Hepatocyte (in vitro differentiated cells): Measurements from ENCODE around the gene PDE4B. TPM values are rescaled to one million over a fixed set of nuclear protein-coding genes. Genes with fewer than 3 reads are reported as not detected.
"Not testable (repeated sequence)": the region's sequence is repeated elsewhere in the genome, so short reads cannot be mapped to it uniquely, and the experiment has no call there.

ENCODE experiments used
- DNase-seq: peaks from one replicate; pipeline ENCODE4 v3.0.0-alpha.2; 2016; ENCODE audit warnings: low spot score
- H2AFZ ChIP-seq: fragments of 200-600 bp; sonication (generic); 2 replicates; pipeline ENCODE4 v1.6.0; 2016; ENCODE audit warnings: antibody characterized with exemption, mild to moderate bottlenecking
- H3K27ac ChIP-seq: fragments of 200-600 bp; sonication (generic); 2 replicates; pipeline ENCODE4 v1.5.1; 2016; ENCODE audit warnings: mild to moderate bottlenecking
- H3K27me3 ChIP-seq: fragments of 200-600 bp; sonication (generic); 2 replicates; pipeline ENCODE4 v1.6.1; 2016
- H3K36me3 ChIP-seq: fragments of 200-600 bp; sonication (generic); replicated peaks from 2 replicates; pipeline ENCODE4 v1.5.1; 2016; ENCODE audit warnings: low read depth; ENCODE audit not compliant: insufficient read depth
- H3K4me1 ChIP-seq: fragments of 200-600 bp; sonication (generic); 2 replicates; pipeline ENCODE4 v1.5.1; 2016; ENCODE audit warnings: mild to moderate bottlenecking, moderate library complexity; ENCODE audit not compliant: insufficient read depth
- H3K4me2 ChIP-seq: fragments of 200-600 bp; sonication (generic); 2 replicates; pipeline ENCODE4 v1.6.0; 2016
- H3K4me3 ChIP-seq: fragments of 200-600 bp; sonication (generic); 2 replicates; pipeline ENCODE4 v1.5.1; 2016; ENCODE audit warnings: mild to moderate bottlenecking
- H3K79me2 ChIP-seq: fragments of 200-600 bp; sonication (generic); 2 replicates; pipeline ENCODE4 v1.6.0; 2017; ENCODE audit warnings: mild to moderate bottlenecking
- H3K9me2 ChIP-seq: fragments of 200-600 bp; sonication (generic); replicated peaks from 2 replicates; pipeline ENCODE4 v1.6.0; 2017; ENCODE audit warnings: mild to moderate bottlenecking; ENCODE audit not compliant: insufficient read depth
- H3K9me3 ChIP-seq: fragments of 200-600 bp; sonication (generic); 2 replicates; pipeline ENCODE4 v1.5.1; 2016; ENCODE audit warnings: low read depth, mild to moderate bottlenecking
- H4K20me1 ChIP-seq: fragments of 200-600 bp; sonication (generic); 2 replicates; pipeline ENCODE4 v1.6.0; 2016; ENCODE audit warnings: mild to moderate bottlenecking; ENCODE audit not compliant: insufficient read depth, poor library complexity, severe bottlenecking
- EZH2 ChIP-seq: fragments of 200-600 bp; sonication (generic); IDR thresholded peaks from 2 replicates; pipeline ENCODE4 v1.6.1; 2016; ENCODE audit warnings: antibody characterized with exemption, mild to moderate bottlenecking, borderline replicate concordance
- EZH2phosphoT487 ChIP-seq: fragments of 200-600 bp; sonication (generic); IDR thresholded peaks from one replicate; pipeline ENCODE4 v1.6.1; 2018; ENCODE audit warnings: antibody characterized with exemption, mild to moderate bottlenecking, low read depth, moderate library complexity; ENCODE audit not compliant: unreplicated experiment, severe bottlenecking
- WGBS: methylation state at CpG from one replicate; pipeline ENCODE4 v1.1.6; 2016; ENCODE audit warnings: low lambda C conversion rate; ENCODE audit errors: missing lambda C conversion rate; 5-methylcytosine and 5-hydroxymethylcytosine counted together
- polyA plus RNA-seq: library from polyadenylated mRNA; unstranded; fragments of >200 nt; fragmentation: Nextera tagmentation; extraction: Ambion mirVana; gene quantifications from 2 replicates; pipeline ENCODE4 v1.2.1, GENCODE V29; 2016
- total RNA-seq: library from RNA; depleted of rRNA; stranded (reverse); fragments of >200 nt; gene quantifications from 2 replicates; pipeline ENCODE4 v1.2.3, GENCODE V29; 2014
- TF ChIP-seq, protein P1 (sequence below): fragments of 200-600 bp; sonication (generic); IDR thresholded peaks from 2 replicates; pipeline ENCODE4 v1.5.1; 2016; ENCODE audit warnings: antibody characterized with exemption, mild to moderate bottlenecking; ENCODE audit not compliant: poor library complexity

The PDE4B gene
- total and polyA plus RNA-seq, 2 experiments from 2014 or later: 1.8 to 3.4 TPM

DNA sequence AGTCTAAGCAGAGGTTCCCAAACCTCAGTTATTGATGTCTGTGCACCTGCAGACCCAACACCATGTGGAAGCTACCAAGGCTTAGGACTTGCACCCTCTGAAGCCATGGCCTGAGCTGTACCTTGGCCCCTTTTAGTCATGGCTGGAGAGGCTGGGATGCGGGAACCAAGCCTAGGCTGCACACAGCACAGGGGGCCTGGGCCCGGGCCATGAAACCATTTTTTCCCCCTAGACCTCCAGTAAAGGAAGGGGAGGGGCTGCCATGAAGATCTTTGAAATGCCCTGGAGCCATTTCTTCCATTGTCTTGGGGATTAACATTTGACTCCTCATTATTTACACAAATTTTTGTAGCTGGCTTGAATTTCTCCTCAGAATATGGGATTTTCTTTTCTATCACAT lies 265.9 kb downstream of the PDE4B start:
- Histone ChIP-seq H3K27me3 (no peaks in the 10 kb centered on the region), H3K4me2 (no peak overlapping the region), H3K9me2 (no peaks in the 10 kb centered on the region), H3K27ac (no peak overlapping the region), H3K4me3 (no peak overlapping the region), H3K36me3 (no peaks in the 10 kb centered on the region), H2AFZ (no peak overlapping the region), H3K9me3 (no peaks in the 10 kb centered on the region), H4K20me1 (no peaks in the 10 kb centered on the region), H3K4me1 (no peaks in the 10 kb centered on the region), H3K79me2 (no peaks in the 10 kb centered on the region)
- TF ChIP-seq EZH2 (no peak), EZH2phosphoT487 (no peak)
- TF ChIP-seq, protein P1, sequence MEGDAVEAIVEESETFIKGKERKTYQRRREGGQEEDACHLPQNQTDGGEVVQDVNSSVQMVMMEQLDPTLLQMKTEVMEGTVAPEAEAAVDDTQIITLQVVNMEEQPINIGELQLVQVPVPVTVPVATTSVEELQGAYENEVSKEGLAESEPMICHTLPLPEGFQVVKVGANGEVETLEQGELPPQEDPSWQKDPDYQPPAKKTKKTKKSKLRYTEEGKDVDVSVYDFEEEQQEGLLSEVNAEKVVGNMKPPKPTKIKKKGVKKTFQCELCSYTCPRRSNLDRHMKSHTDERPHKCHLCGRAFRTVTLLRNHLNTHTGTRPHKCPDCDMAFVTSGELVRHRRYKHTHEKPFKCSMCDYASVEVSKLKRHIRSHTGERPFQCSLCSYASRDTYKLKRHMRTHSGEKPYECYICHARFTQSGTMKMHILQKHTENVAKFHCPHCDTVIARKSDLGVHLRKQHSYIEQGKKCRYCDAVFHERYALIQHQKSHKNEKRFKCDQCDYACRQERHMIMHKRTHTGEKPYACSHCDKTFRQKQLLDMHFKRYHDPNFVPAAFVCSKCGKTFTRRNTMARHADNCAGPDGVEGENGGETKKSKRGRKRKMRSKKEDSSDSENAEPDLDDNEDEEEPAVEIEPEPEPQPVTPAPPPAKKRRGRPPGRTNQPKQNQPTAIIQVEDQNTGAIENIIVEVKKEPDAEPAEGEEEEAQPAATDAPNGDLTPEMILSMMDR: no peak
- DNase-seq: no peak
- WGBS: 88% methylated on average over 2 of the region's 2 CpGs

DNA sequence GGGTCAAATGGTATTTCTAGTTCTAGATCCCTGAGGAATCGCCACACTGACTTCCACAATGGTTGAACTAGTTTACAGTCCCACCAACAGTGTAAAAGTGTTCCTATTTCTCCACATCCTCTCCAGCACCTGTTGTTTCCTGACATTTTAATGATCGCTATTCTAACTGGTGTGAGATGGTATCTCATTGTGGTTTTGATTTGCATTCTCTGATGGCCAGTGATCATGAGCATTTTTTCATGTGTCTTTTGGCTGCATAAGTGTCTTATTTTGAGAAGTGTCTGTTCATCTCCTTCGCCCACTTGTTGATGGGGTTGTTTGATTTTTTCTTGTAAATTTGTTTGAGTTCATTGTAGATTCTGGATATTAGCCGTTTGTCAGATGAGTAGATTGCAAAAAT lies 274.5 kb downstream of the PDE4B start:
- not testable (repeated sequence) for H3K4me3 ChIP-seq, H3K4me1 ChIP-seq, H3K4me2 ChIP-seq, H3K36me3 ChIP-seq, H2AFZ ChIP-seq, H3K9me3 ChIP-seq, H3K27me3 ChIP-seq, H4K20me1 ChIP-seq, DNase-seq, H3K27ac ChIP-seq, H3K79me2 ChIP-seq, H3K9me2 ChIP-seq
- WGBS: 83% methylated on average over 3 of the region's 4 CpGs

DNA sequence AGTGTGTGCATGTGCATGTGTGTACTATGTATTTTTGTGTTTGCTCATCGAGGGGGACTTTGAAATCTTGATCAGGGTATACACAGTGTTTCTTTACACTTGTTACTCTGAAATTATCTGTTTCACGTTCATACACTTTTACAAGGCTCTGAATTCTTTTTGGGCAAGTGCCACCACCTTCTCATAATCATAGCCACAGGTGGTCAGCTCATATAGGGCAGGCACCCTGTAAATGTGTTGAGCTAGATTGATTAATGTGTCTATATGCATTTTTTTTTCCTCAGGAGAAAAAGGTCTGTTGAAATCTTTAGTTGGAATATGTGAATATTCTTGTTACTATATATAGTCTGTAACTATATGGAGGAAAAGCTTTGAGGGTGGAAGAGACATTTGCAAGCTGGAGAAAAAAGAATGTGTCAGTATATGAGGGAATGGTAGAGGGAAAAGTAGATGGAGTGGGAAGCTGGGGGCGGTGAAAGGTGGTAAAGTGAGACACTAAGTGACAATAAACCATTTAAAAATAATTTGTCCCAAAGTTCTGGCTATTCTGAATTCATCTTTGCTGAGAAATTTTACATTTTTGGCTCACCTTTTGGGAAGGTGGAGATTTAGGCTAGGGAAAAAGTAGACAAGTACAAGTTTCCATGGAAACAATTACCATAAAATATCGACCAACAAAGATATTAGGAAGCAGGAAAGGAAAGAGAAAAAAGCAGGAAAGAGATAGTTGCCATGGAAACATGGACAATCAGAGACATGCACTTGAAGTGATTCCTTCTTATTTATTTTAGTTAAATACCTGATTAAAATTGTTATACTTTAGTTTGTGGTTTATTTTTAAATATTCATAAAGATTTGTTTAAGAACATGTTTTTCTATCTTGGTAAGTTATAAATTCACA lies 277.5 kb downstream of the PDE4B start:
- H3K4me3 ChIP-seq: no peak overlapping the region
- H3K9me3 ChIP-seq: no peaks in the 10 kb centered on the region
- H3K27me3 ChIP-seq: no peaks in the 10 kb centered on the region
- H4K20me1 ChIP-seq: no peaks in the 10 kb centered on the region
- no peaks in the 10 kb centered on the region for H3K9me2 ChIP-seq
- 62% methylated on average over 4 of the region's 4 CpGs for WGBS
- no peak overlapping the region for H2AFZ ChIP-seq
- no peak overlapping the region for H3K27ac ChIP-seq
- H3K36me3 ChIP-seq: no peaks in the 10 kb centered on the region
- no peak overlapping the region for H3K4me2 ChIP-seq
- no peaks in the 10 kb centered on the region for H3K4me1 ChIP-seq
- DNase-seq: no peak
- TF ChIP-seq, protein P1: no peak
- TF ChIP-seq EZH2 (no peak), EZH2phosphoT487 (no peak)
- H3K79me2 ChIP-seq: no peaks in the 10 kb centered on the region

DNA sequence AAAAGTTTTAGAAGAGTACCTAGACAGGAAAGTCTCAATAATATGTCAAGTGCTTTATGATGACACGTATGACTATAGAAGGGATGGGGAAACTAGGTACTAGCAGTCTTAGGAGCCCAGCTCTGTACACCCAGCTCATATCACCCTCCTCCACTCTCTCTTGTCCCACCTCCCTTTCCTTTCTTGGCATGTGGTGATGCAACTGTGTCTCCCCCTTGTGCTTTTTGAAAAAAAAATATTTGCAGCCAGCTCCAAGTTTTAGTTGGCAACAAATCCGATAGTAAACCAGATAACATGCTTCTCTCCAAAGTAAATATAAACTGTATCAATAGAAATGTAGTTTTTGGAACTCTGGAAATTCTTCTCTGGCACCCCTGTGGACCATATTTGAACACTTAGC lies 280.7 kb downstream of the PDE4B start:
- Histone ChIP-seq H3K79me2 (no peaks in the 10 kb centered on the region), H4K20me1 (no peaks in the 10 kb centered on the region), H3K9me3 (no peaks in the 10 kb centered on the region), H3K36me3 (no peaks in the 10 kb centered on the region), H3K27me3 (no peaks in the 10 kb centered on the region), H3K4me2 (no peak overlapping the region), H2AFZ (no peak overlapping the region), H3K27ac (no peak overlapping the region), H3K9me2 (no peaks in the 10 kb centered on the region), H3K4me1 (no peaks in the 10 kb centered on the region), H3K4me3 (no peak overlapping the region)
- TF ChIP-seq EZH2phosphoT487: no peak
- TF ChIP-seq, protein P1: no peak
- no peak for TF ChIP-seq EZH2
- WGBS: 69% methylated on average over 2 of the region's 2 CpGs
- no peak for DNase-seq
